Osteoblast (primary cell): ENCODE measurements around the gene ASPHD1. TPM values are rescaled to one million over a fixed set of nuclear protein-coding genes. Genes with fewer than 3 reads are reported as not detected.
A peak's percentile ranks its signal among the peaks of the same experiment; 100 is the strongest.
"Not testable (repeated sequence)": the region's sequence is repeated elsewhere in the genome, so short reads cannot be mapped to it uniquely, and the experiment has no call there.

Experiments
- DNase-seq: peaks from one replicate; pipeline ENCODE4 v3.0.0; 2011; ENCODE audit warnings: low spot score, mixed read lengths; ENCODE audit not compliant: insufficient read length; ENCODE audit errors: missing footprints
- H2AFZ ChIP-seq: 2 replicates; pipeline ENCODE4 v1.6.0; 2011; ENCODE audit warnings: mild to moderate bottlenecking, low read length
- H3K27ac ChIP-seq: 2 replicates; pipeline ENCODE4 v1.5.1; 2011; ENCODE audit warnings: mild to moderate bottlenecking, low read depth, low read length, moderate library complexity
- H3K27me3 ChIP-seq: 2 replicates; pipeline ENCODE4 v1.6.0; 2012; ENCODE audit warnings: mild to moderate bottlenecking, control low read depth, inconsistent platforms, low read length, moderate library complexity; ENCODE audit not compliant: insufficient read depth
- H3K36me3 ChIP-seq: 2 replicates; pipeline ENCODE4 v1.5.1; 2011; ENCODE audit warnings: mild to moderate bottlenecking, low read length, control low read depth, moderate library complexity; ENCODE audit not compliant: insufficient read depth
- H3K4me1 ChIP-seq: 2 replicates; pipeline ENCODE4 v1.5.1; 2011; ENCODE audit warnings: mild to moderate bottlenecking, low read length, control low read depth, moderate library complexity; ENCODE audit not compliant: insufficient read depth
- H3K4me2 ChIP-seq: 2 replicates; pipeline ENCODE4 v1.6.0; 2011; ENCODE audit warnings: mild to moderate bottlenecking, low read length; ENCODE audit not compliant: insufficient read depth
- H3K4me3 ChIP-seq: fragments of 200-600 bp; sonication (generic); 3 replicates; pipeline ENCODE4 v1.5.1; 2012; ENCODE audit warnings: mild to moderate bottlenecking, low read length, inconsistent platforms; ENCODE audit not compliant: insufficient read depth
- H3K79me2 ChIP-seq: 2 replicates; pipeline ENCODE4 v1.6.0; 2012; ENCODE audit warnings: mild to moderate bottlenecking, low read length, control low read depth, inconsistent platforms; ENCODE audit not compliant: insufficient read depth
- H3K9me3 ChIP-seq: 2 replicates; pipeline ENCODE4 v1.5.1; 2011; ENCODE audit warnings: low read depth, low read length, control low read depth
- H4K20me1 ChIP-seq: 2 replicates; pipeline ENCODE4 v1.6.0; 2012; ENCODE audit warnings: mild to moderate bottlenecking, low read length, control low read depth; ENCODE audit not compliant: insufficient read depth
- CTCF ChIP-seq: IDR thresholded peaks from 2 replicates; pipeline ENCODE4 v1.5.1; 2011; ENCODE audit warnings: mild to moderate bottlenecking, low read depth, low read length, moderate library complexity; ENCODE audit errors: extremely low read depth
- total RNA-seq: library from RNA; depleted of rRNA; stranded (reverse); fragments of >200 nt; gene quantifications from 2 replicates; pipeline ENCODE4 v1.2.3, GENCODE V29; 2012

ASPHD1 gene
- total RNA-seq, 1 donor, result 1.8 TPM

GRCh38 chr16:29877266-29877961 lies 22.9 kb upstream of the ASPHD1 start:
- DNase-seq, result peak; percentile 81
- Histone ChIP-seq H3K9me3 (no peaks in the 10 kb centered on the region), H3K27ac (no peak overlapping the region), H3K79me2 (no peaks in the 10 kb centered on the region), H3K4me1 (no peaks in the 10 kb centered on the region), H3K27me3 (peaks cover 28% of the 10 kb centered on the region), H3K4me3 (no peak overlapping the region), H3K36me3 (no peaks in the 10 kb centered on the region), H4K20me1 (no peaks in the 10 kb centered on the region), H2AFZ (no peak overlapping the region), H3K4me2 (peak overlapping the region; percentile 67)
- TF ChIP-seq CTCF, result no peak

GRCh38 chr16:29878172-29878571 lies 22.1 kb upstream of the ASPHD1 start:
- Histone ChIP-seq H3K27me3 (peaks cover 28% of the 10 kb centered on the region), H3K27ac (no peak overlapping the region), H3K9me3 (no peaks in the 10 kb centered on the region), H3K36me3 (no peaks in the 10 kb centered on the region), H4K20me1 (no peaks in the 10 kb centered on the region), H3K4me3 (no peak overlapping the region), H3K79me2 (no peaks in the 10 kb centered on the region), H3K4me2 (no peak overlapping the region), H2AFZ (no peak overlapping the region), H3K4me1 (no peaks in the 10 kb centered on the region)
- peak; percentile 83 for DNase-seq
- TF ChIP-seq CTCF, result no peak

- Histone ChIP-seq H3K79me2 (no peaks in the 10 kb centered on the region), H3K9me3 (no peaks in the 10 kb centered on the region), H3K4me3 (no peak overlapping the region), H3K27me3 (peaks cover 18% of the 10 kb centered on the region), H4K20me1 (no peaks in the 10 kb centered on the region), H3K36me3 (no peaks in the 10 kb centered on the region), H3K4me2 (no peak overlapping the region), H2AFZ (no peak overlapping the region), H3K4me1 (no peaks in the 10 kb centered on the region), H3K27ac (no peak overlapping the region)
- TF ChIP-seq CTCF, result no peak
- peak; percentile 36 for DNase-seq
Measured at GRCh38 chr16:29881050-29881449, 19.2 kb upstream of the ASPHD1 start.

- peak; percentile 32 for DNase-seq
- no peak overlapping the region for H3K27ac ChIP-seq
- no peak overlapping the region for H3K4me3 ChIP-seq
- no peaks in the 10 kb centered on the region for H4K20me1 ChIP-seq
- no peaks in the 10 kb centered on the region for H3K79me2 ChIP-seq
- H3K4me1 ChIP-seq, result no peaks in the 10 kb centered on the region
- no peaks in the 10 kb centered on the region for H3K36me3 ChIP-seq
- H3K4me2 ChIP-seq, result no peak overlapping the region
- no peak overlapping the region for H2AFZ ChIP-seq
- H3K27me3 ChIP-seq, result no peaks in the 10 kb centered on the region
- H3K9me3 ChIP-seq, result no peaks in the 10 kb centered on the region
- no peak for TF ChIP-seq CTCF
Measured at GRCh38 chr16:29883987-29884386, 16.3 kb upstream of the ASPHD1 start.

- not testable (repeated sequence) for H3K27ac ChIP-seq, H3K4me3 ChIP-seq, H3K36me3 ChIP-seq, H4K20me1 ChIP-seq, H3K4me2 ChIP-seq, H3K79me2 ChIP-seq, DNase-seq, H2AFZ ChIP-seq, H3K27me3 ChIP-seq, H3K4me1 ChIP-seq, H3K9me3 ChIP-seq
Measured at GRCh38 chr16:29889372-29889771, 10.9 kb upstream of the ASPHD1 start.
